GM18951 (cell line): ENCODE results near the gene MS4A1.
"Not testable (repeated sequence)": the region's sequence is repeated elsewhere in the genome, so short reads cannot be mapped to it uniquely, and the experiment has no call there.

Source experiments
- POLR2A ChIP-seq: IDR thresholded peaks from 4 replicates; pipeline ENCODE4 v1.6.1; 2011; ENCODE audit warnings: mild to moderate bottlenecking; ENCODE audit not compliant: insufficient read length, insufficient read depth; ENCODE audit errors: extremely low read depth
- in situ Hi-C: fragments of 300-500 bp; cut with MboI; formaldehyde crosslinking; loops from one replicate; pipeline ENCODE4 v1.12.0; 2022; ENCODE audit warnings: low sequenced_read_pairs, mixed read lengths, inconsistent platforms; ENCODE audit not compliant: unreplicated experiment

The MS4A1 gene

GRCh38 chr11:60477035-60477445 lies 21.4 kb downstream of the MS4A1 start:
- in situ Hi-C loops = no loop called here
- TF ChIP-seq POLR2A = no peak

- in situ Hi-C loops = loop anchor here (10.0 kb wide), 2 partner anchors 118 to 132 kb away; no protein-coding TSS in a partner anchor
- TF ChIP-seq POLR2A = no peak
These were observed 26.7 kb downstream of the MS4A1 start for GRCh38 chr11:60482361-60482760.

- TF ChIP-seq POLR2A = no peak
- in situ Hi-C loops = loop anchor here (10.0 kb wide), 2 partner anchors 121 to 129 kb away; no protein-coding TSS in a partner anchor
These were observed 30.3 kb downstream of the MS4A1 start for GRCh38 chr11:60485987-60486386.

GRCh38 chr11:60492488-60493009 lies 36.9 kb downstream of the MS4A1 start, which contains the start of gene MS4A12:
TSS of gene MS4A12 (plus strand) at chr11:60492778. CDS start at chr11:60497319, 4,541 bp downstream.
- in situ Hi-C loops = no loop called here
- TF ChIP-seq POLR2A = no peak

- TF ChIP-seq POLR2A = no peak
- in situ Hi-C loops = no loop called here
These were observed 37.8 kb downstream of the MS4A1 start for GRCh38 chr11:60493454-60493853.

GRCh38 chr11:60498399-60498798 lies 42.8 kb downstream of the MS4A1 start:
- in situ Hi-C loops = no loop called here
- no peak for TF ChIP-seq POLR2A

GRCh38 chr11:60498853-60499252 lies 43.2 kb downstream of the MS4A1 start:
- in situ Hi-C loops = no loop called here
- TF ChIP-seq POLR2A = no peak

GRCh38 chr11:60500276-60500910 lies 44.7 kb downstream of the MS4A1 start:
- in situ Hi-C loops = no loop called here
- TF ChIP-seq POLR2A = no peak

GRCh38 chr11:60502221-60502775 lies 46.7 kb downstream of the MS4A1 start:
- in situ Hi-C loops = no loop called here
- no peak for TF ChIP-seq POLR2A

- in situ Hi-C loops = no loop called here
- TF ChIP-seq POLR2A = no peak
These were observed 48.7 kb downstream of the MS4A1 start for GRCh38 chr11:60504219-60504905.

GRCh38 chr11:60509609-60510008 lies 54.0 kb downstream of the MS4A1 start:
- in situ Hi-C loops = not testable (repeated sequence)

- in situ Hi-C loops = not testable (repeated sequence)
These were observed 54.6 kb downstream of the MS4A1 start for GRCh38 chr11:60510209-60510608.

GRCh38 chr11:60511393-60511792 lies 55.7 kb downstream of the MS4A1 start:
- TF ChIP-seq POLR2A = no peak

More at GRCh38 chr11:60511393-60511792, 55.7 kb downstream of the MS4A1 start:
- in situ Hi-C loops = no loop called here
